ENCODE results near the gene ZNF407. TPM values are rescaled to one million over a fixed set of nuclear protein-coding genes. Genes with fewer than 3 reads are reported as not detected.
"Not testable (repeated sequence)": the region's sequence is repeated elsewhere in the genome, so short reads cannot be mapped to it uniquely, and the experiment has no call there.

ZNF407 gene
- total RNA-seq, 1 donor from 2014 or later, result 14.2 TPM

DNA sequence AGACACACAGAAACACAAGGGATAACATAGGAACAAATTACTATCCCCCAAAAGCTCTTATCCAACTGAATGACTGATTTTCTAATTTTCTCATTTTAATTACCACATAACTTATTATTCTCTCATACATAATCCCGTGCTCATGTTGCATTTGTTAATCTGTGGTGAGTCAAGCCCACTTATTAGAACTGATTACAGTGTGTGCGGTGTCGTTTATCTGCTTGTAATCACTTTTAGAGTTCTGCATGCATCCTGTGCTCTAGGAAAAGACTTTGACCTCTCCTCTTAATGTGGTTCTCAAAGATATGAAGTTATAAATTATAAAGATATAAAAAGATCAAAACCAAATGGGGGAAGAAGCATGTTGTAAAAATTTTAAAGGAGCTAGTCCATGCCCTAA, 33.7 kb upstream of the ZNF407 start:
- H3K36me3 Mint-ChIP-seq (ENCODE audit: unreplicated experiment), result no peaks in the 10 kb centered on the region
- TF ChIP-seq, protein P1, sequence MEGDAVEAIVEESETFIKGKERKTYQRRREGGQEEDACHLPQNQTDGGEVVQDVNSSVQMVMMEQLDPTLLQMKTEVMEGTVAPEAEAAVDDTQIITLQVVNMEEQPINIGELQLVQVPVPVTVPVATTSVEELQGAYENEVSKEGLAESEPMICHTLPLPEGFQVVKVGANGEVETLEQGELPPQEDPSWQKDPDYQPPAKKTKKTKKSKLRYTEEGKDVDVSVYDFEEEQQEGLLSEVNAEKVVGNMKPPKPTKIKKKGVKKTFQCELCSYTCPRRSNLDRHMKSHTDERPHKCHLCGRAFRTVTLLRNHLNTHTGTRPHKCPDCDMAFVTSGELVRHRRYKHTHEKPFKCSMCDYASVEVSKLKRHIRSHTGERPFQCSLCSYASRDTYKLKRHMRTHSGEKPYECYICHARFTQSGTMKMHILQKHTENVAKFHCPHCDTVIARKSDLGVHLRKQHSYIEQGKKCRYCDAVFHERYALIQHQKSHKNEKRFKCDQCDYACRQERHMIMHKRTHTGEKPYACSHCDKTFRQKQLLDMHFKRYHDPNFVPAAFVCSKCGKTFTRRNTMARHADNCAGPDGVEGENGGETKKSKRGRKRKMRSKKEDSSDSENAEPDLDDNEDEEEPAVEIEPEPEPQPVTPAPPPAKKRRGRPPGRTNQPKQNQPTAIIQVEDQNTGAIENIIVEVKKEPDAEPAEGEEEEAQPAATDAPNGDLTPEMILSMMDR (IDR thresholded peaks at IDR 0.05), result no peak
- no peaks in the 10 kb centered on the region for H3K4me1 Mint-ChIP-seq (ENCODE audit: unreplicated experiment)
- no peak overlapping the region for H3K4me3 Mint-ChIP-seq (ENCODE audit: unreplicated experiment)
- H3K9me3 Mint-ChIP-seq (ENCODE audit: unreplicated experiment), result no peaks in the 10 kb centered on the region
- H3K27me3 Mint-ChIP-seq (ENCODE audit: unreplicated experiment), result peaks cover 13% of the 10 kb centered on the region
- DNase-seq (ENCODE audit: extremely low spot score, unreplicated experiment), result no peak
- no peak overlapping the region for H3K27ac Mint-ChIP-seq (ENCODE audit: unreplicated experiment)

GRCh38 chr18:74565164-74565563, 32.5 kb upstream of the ZNF407 start:
- H3K9me3 Mint-ChIP-seq (ENCODE audit: unreplicated experiment); DNase-seq (ENCODE audit: extremely low spot score, unreplicated experiment); H3K27ac Mint-ChIP-seq (ENCODE audit: unreplicated experiment): not testable (repeated sequence)

GRCh38 chr18:74565993-74566392, 31.7 kb upstream of the ZNF407 start:
- peaks cover 13% of the 10 kb centered on the region for H3K27me3 Mint-ChIP-seq (ENCODE audit: unreplicated experiment)
- not testable (repeated sequence) for H3K27ac Mint-ChIP-seq (ENCODE audit: unreplicated experiment); DNase-seq (ENCODE audit: extremely low spot score, unreplicated experiment); H3K36me3 Mint-ChIP-seq (ENCODE audit: unreplicated experiment); H3K4me3 Mint-ChIP-seq (ENCODE audit: unreplicated experiment); H3K4me1 Mint-ChIP-seq (ENCODE audit: unreplicated experiment); H3K9me3 Mint-ChIP-seq (ENCODE audit: unreplicated experiment)

More at GRCh38 chr18:74565164-74565563, 32.5 kb upstream of the ZNF407 start:
- H3K36me3 Mint-ChIP-seq (ENCODE audit: unreplicated experiment); H3K4me3 Mint-ChIP-seq (ENCODE audit: unreplicated experiment); H3K4me1 Mint-ChIP-seq (ENCODE audit: unreplicated experiment): not testable (repeated sequence)
- H3K27me3 Mint-ChIP-seq (ENCODE audit: unreplicated experiment), result peaks cover 13% of the 10 kb centered on the region

DNA sequence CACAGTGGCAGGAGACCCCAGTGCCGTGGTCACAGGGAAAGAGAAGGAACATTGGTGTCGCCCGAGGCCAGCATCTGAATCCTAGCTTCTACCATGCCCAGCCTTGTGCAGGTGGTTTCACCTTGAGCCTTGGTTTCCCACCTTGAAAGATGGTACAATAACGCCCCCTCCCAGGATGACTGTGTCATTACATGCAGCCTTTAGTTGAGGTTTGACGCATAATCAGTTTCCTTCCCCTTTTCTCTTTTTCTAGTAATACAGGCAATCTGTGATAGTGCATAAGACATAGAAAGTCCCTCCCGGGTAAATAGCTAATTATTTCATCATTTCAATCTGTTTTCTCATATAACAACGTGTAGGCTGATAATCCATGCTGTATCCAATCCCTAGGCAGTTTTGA, 29.8 kb upstream of the ZNF407 start:
- Mint-ChIP-seq H3K4me3 (ENCODE audit: unreplicated experiment) (no peak overlapping the region), H3K4me1 (ENCODE audit: unreplicated experiment) (no peaks in the 10 kb centered on the region), H3K36me3 (ENCODE audit: unreplicated experiment) (no peaks in the 10 kb centered on the region), H3K27ac (ENCODE audit: unreplicated experiment) (no peak overlapping the region), H3K9me3 (ENCODE audit: unreplicated experiment) (no peaks in the 10 kb centered on the region), H3K27me3 (ENCODE audit: unreplicated experiment) (peaks cover 9% of the 10 kb centered on the region)
- DNase-seq (ENCODE audit: extremely low spot score, unreplicated experiment), result no peak
- TF ChIP-seq, protein P1 (IDR thresholded peaks at IDR 0.05), result no peak

- Mint-ChIP-seq H3K27me3 (ENCODE audit: unreplicated experiment) (no peaks in the 10 kb centered on the region), H3K4me1 (ENCODE audit: unreplicated experiment) (no peaks in the 10 kb centered on the region), H3K4me3 (ENCODE audit: unreplicated experiment) (no peak overlapping the region), H3K36me3 (ENCODE audit: unreplicated experiment) (no peaks in the 10 kb centered on the region), H3K27ac (ENCODE audit: unreplicated experiment) (no peak overlapping the region), H3K9me3 (ENCODE audit: unreplicated experiment) (no peaks in the 10 kb centered on the region)
- TF ChIP-seq, protein P1 (IDR thresholded peaks at IDR 0.05), result no peak
- DNase-seq (ENCODE audit: extremely low spot score, unreplicated experiment), result no peak
Measured at GRCh38 chr18:74569401-74569800, 28.3 kb upstream of the ZNF407 start.

DNA sequence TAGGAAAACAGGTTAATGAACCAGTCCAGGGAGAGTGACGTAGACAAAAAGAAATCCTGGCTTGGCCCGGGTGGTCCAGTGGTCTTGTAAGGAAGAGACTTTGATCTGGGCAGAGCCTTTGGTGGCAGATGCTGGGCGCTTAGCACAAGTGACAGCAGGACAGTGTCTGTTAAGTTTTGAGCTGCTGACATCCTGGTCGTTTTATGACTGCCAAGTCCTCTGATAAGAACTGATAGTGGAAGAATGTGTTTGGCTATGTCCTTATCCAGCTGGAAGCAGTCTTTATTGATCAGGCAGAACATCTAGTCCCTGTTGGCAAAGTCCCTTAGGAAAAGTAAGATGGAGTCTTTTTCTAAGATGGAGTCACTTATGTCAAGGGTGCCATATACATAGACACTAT, 27.4 kb upstream of the ZNF407 start:
- H3K9me3 Mint-ChIP-seq (ENCODE audit: unreplicated experiment), result no peaks in the 10 kb centered on the region
- H3K36me3 Mint-ChIP-seq (ENCODE audit: unreplicated experiment), result no peaks in the 10 kb centered on the region
- no peak overlapping the region for H3K27ac Mint-ChIP-seq (ENCODE audit: unreplicated experiment)
- no peak for DNase-seq (ENCODE audit: extremely low spot score, unreplicated experiment)
- H3K4me1 Mint-ChIP-seq (ENCODE audit: unreplicated experiment), result no peaks in the 10 kb centered on the region
- no peaks in the 10 kb centered on the region for H3K27me3 Mint-ChIP-seq (ENCODE audit: unreplicated experiment)
- TF ChIP-seq, protein P1 (IDR thresholded peaks at IDR 0.05), result no peak
- no peak overlapping the region for H3K4me3 Mint-ChIP-seq (ENCODE audit: unreplicated experiment)
